Amniotic stem cell (primary cell): ENCODE results near the gene LPP.

Experiments used
- DNase-seq: peaks from one replicate; lab custom pipeline; 2025; lab: John Stamatoyannopoulos, UW

The LPP gene

GRCh38 chr3:188169830-188170455 lies 16.0 kb downstream of the LPP start:
- no peak for DNase-seq

- DNase-seq, result no peak
Measured at GRCh38 chr3:188170461-188171459, 16.8 kb downstream of the LPP start.

GRCh38 chr3:188171682-188172467 lies 17.9 kb downstream of the LPP start:
- DNase-seq, result no peak

- DNase-seq, result no peak
Measured at GRCh38 chr3:188174317-188175044, 20.5 kb downstream of the LPP start.

- no peak for DNase-seq
Measured at GRCh38 chr3:188176476-188176875, 22.5 kb downstream of the LPP start.

- DNase-seq, result no peak
Measured at GRCh38 chr3:188176884-188177283, 22.9 kb downstream of the LPP start.

- DNase-seq, result no peak
Measured at GRCh38 chr3:188177721-188178120, 23.8 kb downstream of the LPP start.

- no peak for DNase-seq
Measured at GRCh38 chr3:188178293-188178936, 24.5 kb downstream of the LPP start.

GRCh38 chr3:188179006-188179966 lies 25.3 kb downstream of the LPP start:
- DNase-seq, result peak; percentile 10

GRCh38 chr3:188180114-188180513 lies 26.2 kb downstream of the LPP start:
- no peak for DNase-seq

GRCh38 chr3:188183452-188183851 lies 29.5 kb downstream of the LPP start:
- DNase-seq, result no peak

- DNase-seq, result no peak
Measured at GRCh38 chr3:188184160-188184559, 30.2 kb downstream of the LPP start.

GRCh38 chr3:188184649-188185048 lies 30.7 kb downstream of the LPP start:
- no peak for DNase-seq

GRCh38 chr3:188185717-188186251 lies 31.8 kb downstream of the LPP start:
- no peak for DNase-seq

- DNase-seq, result no peak
Measured at GRCh38 chr3:188187053-188187452, 33.1 kb downstream of the LPP start.

GRCh38 chr3:188188911-188189310 lies 35.0 kb downstream of the LPP start:
- no peak for DNase-seq

- no peak for DNase-seq
Measured at GRCh38 chr3:188191460-188191859, 37.5 kb downstream of the LPP start.

- DNase-seq, result no peak
Measured at GRCh38 chr3:188192034-188192433, 38.1 kb downstream of the LPP start.

GRCh38 chr3:188194332-188194731 lies 40.4 kb downstream of the LPP start:
- DNase-seq, result no peak
